Esophagus squamous epithelium (tissue), 5 donors: Measurements from ENCODE around the gene CCDC134. TPM values are rescaled to one million over a fixed set of nuclear protein-coding genes. Genes with fewer than 3 reads are reported as not detected.

Experiments
- DNase-seq: peaks from one replicate; lab custom pipeline; 2025; lab: John Stamatoyannopoulos, UW
- H3K27ac ChIP-seq, 4 donors: fragments of 200-600 bp; sonication (generic); one replicate each; pipeline ENCODE4 v1.5.1; 2016 to 2019; ENCODE audit warnings: mild to moderate bottlenecking in 1 of 4
- H3K27me3 ChIP-seq, 4 donors: fragments of 200-600 bp; sonication (generic); 1 replicate in 3 of 4; 2 replicates in 1 of 4; pipeline versions ENCODE4 v1.5.1 to v1.6.0; 2017 to 2021; ENCODE audit warnings: antibody characterized with exemption in 1 of 4
- H3K36me3 ChIP-seq, 3 donors: fragments of 200-600 bp; sonication (generic); one replicate each; pipeline ENCODE4 v1.5.1; 2016 to 2019
- H3K4me1 ChIP-seq, 3 donors: fragments of 200-600 bp; sonication (generic); one replicate each; pipeline ENCODE4 v1.5.1; 2017 to 2019
- H3K4me3 ChIP-seq, 4 donors: fragments of 200-600 bp; sonication (generic); 1 replicate in 3 of 4; 2 replicates in 1 of 4; pipeline ENCODE4 v1.5.1; 2016 to 2019; ENCODE audit warnings: mild to moderate bottlenecking in 2 of 4, moderate library complexity in 1 of 4
- H3K9me3 ChIP-seq, 3 donors: fragments of 200-600 bp; sonication (generic); one replicate each; pipeline ENCODE4 v1.5.1; 2016 to 2019
- POLR2A ChIP-seq, 4 donors: fragments of 450-650 bp; IDR thresholded peaks; one replicate each; pipeline ENCODE4 v1.6.1; 2017; ENCODE audit warnings: antibody characterized with exemption in 4 of 4, mild to moderate bottlenecking in 4 of 4, moderate library complexity in 3 of 4
- WGBS, 2 donors: methylation state at CpG; one replicate each; pipeline ENCODE4 v1.1.5; 2018; 5-methylcytosine and 5-hydroxymethylcytosine counted together
- intact Hi-C: fragments of 100-400 bp; cut with DNase I; formaldehyde crosslinking; loops from one replicate; pipeline ENCODE4 v1.15.0; 2022
- total RNA-seq, 4 donors: library from RNA; depleted of rRNA; stranded (reverse); fragments of >200 nt; gene quantifications; one replicate each; pipeline ENCODE4 v1.1.0, GENCODE V29; 2016
- TF ChIP-seq, protein P1 (sequence below), 6 experiments: fragments of 450-650 bp in 4 of 6; fragments of 200-600 bp in 2 of 6; sonication (generic) in 2 of 6; IDR thresholded peaks; one replicate each; pipeline ENCODE4 v1.5.1; 2016 to 2019; ENCODE audit warnings: antibody characterized with exemption in 6 of 6, mild to moderate bottlenecking in 4 of 6, moderate library complexity in 4 of 6
- donor health status: DM: yes; HTN: yes; CAD: no.

CCDC134 gene
- total RNA-seq, 4 donors from 2014 or later: 5.1 to 9.0 (median 7.2) TPM

DNA sequence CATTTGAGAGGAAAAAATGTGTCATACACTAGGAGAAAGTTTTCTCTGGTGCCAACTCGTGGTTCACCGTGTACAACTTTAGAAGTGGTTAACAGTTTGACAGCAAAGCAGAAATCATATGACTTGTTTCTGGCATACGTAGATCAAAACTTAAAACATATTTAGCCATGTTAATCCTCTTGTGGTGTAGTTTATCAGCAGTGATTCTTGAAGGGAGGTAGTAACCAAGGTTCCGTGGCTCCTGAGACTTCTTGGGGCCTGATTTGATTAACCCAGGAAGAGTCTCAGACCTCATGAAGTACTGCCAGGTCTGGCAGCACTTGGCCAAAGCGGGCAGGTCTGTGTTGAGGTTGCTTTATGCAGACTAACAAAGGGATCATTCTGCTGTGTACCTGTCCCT, 72.9 kb downstream of the CCDC134 start:
- no peak overlapping the region for H3K27ac ChIP-seq
- TF ChIP-seq, protein P1, sequence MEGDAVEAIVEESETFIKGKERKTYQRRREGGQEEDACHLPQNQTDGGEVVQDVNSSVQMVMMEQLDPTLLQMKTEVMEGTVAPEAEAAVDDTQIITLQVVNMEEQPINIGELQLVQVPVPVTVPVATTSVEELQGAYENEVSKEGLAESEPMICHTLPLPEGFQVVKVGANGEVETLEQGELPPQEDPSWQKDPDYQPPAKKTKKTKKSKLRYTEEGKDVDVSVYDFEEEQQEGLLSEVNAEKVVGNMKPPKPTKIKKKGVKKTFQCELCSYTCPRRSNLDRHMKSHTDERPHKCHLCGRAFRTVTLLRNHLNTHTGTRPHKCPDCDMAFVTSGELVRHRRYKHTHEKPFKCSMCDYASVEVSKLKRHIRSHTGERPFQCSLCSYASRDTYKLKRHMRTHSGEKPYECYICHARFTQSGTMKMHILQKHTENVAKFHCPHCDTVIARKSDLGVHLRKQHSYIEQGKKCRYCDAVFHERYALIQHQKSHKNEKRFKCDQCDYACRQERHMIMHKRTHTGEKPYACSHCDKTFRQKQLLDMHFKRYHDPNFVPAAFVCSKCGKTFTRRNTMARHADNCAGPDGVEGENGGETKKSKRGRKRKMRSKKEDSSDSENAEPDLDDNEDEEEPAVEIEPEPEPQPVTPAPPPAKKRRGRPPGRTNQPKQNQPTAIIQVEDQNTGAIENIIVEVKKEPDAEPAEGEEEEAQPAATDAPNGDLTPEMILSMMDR (IDR thresholded peaks at IDR 0.05): no peak
- TF ChIP-seq POLR2A (IDR thresholded peaks at IDR 0.05): no peak
- H3K36me3 ChIP-seq: peaks cover 50 to 100% (median 82%) of the 10 kb centered on the region in 3 donors
- intact Hi-C loops: no loop called here
- H3K4me3 ChIP-seq: no peak overlapping the region
- H3K4me1 ChIP-seq: no peaks in the 10 kb centered on the region
- no peaks in the 10 kb centered on the region for H3K9me3 ChIP-seq
- WGBS, 2 donors: 60 to 77% methylated on average over 4 to 5 of the region's 5 CpGs
- DNase-seq: no peak
- H3K27me3 ChIP-seq: no peaks in the 10 kb centered on the region

DNA sequence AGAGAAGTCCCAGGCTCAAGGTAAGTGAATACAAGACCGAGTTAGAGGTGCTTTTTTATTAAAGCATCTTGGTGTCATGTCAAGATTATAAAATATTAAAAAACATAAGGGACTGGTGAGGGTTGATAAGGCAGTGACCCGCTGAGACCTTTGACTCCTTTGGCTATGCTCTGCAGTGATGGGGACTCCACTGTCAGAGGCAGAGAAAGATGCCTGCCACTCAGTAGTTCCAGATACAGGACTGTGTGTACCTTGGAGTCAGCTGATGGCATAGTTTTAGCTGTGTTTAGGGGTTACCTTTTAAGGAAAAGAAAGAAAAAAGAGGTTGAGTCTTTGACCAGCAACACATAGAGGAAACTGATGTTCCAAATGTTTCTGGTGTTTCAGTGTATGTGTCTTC, 73.6 kb downstream of the CCDC134 start:
- no peak for DNase-seq
- peaks cover 47 to 100% (median 77%) of the 10 kb centered on the region in 3 donors for H3K36me3 ChIP-seq
- 93 to 95% methylated on average over 2 of the region's 2 CpGs for WGBS, 2 donors
- intact Hi-C loops: no loop called here
- no peaks in the 10 kb centered on the region for H3K9me3 ChIP-seq
- H3K4me1 ChIP-seq: no peaks in the 10 kb centered on the region
- no peak for TF ChIP-seq POLR2A (IDR thresholded peaks at IDR 0.05)
- TF ChIP-seq, protein P1 (IDR thresholded peaks at IDR 0.05): no peak
- H3K27me3 ChIP-seq: no peaks in the 10 kb centered on the region
- no peak overlapping the region for H3K27ac ChIP-seq
- H3K4me3 ChIP-seq: no peak overlapping the region

DNA sequence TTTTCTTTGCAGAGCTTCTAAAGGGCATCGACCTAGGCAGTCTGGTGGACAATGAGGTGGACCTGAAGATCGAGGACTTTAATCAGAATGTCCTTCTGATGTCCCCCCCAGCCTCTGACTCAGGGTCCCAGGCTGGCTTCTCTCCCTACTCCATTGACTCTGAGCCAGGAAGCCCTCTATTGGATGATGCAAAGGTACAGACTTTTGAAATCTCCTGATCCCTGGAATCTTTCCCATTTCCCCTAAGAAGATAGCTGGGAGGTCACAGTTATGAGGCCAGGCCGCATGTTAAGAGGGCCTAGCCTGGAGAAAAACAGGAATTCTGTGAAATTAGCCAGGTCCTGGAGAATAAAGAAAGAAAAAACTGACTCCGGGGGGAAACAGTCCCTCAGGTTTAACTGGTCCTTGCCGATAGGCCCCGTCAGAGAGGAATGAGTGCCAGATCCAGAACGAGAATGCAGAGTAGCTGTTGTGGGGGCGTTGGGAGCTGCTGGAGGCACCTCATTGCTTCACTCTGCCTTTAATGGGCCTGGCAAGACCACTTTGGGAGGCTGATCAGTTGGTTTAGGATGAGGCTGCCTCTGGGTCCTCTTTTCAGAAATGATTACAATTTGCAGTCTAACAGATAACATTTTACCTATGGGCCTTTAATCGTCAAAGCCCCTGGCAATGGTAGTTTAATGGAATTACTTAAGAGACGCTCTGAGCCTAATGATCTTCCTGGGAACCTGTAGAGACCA, 75.2 kb downstream of the CCDC134 start:
- WGBS, 2 donors: 81 to 82% methylated on average over 9 of the region's 10 CpGs
- Histone ChIP-seq H3K9me3 (no peaks in the 10 kb centered on the region), H3K4me1 (no peaks in the 10 kb centered on the region), H3K27me3 (no peaks in the 10 kb centered on the region), H3K4me3 (no peak overlapping the region), H3K36me3 (peaks cover 49 to 100% (median 78%) of the 10 kb centered on the region in 3 donors), H3K27ac (no peak overlapping the region)
- intact Hi-C loops: no loop called here
- no peak for TF ChIP-seq POLR2A (IDR thresholded peaks at IDR 0.05)
- TF ChIP-seq, protein P1 (IDR thresholded peaks at IDR 0.05): no peak
- no peak for DNase-seq

Other genes starting within 250 kb of the CCDC134 start
- gene CSDC2, start 239.7 kb upstream of the CCDC134 start, total RNA-seq: 1 to 10 TPM in 2 of 4 donors, under 1 TPM in 2; 0.19 to 2.7 (median 0.73) TPM
- 10 to 100 TPM; 17.9 to 65.2 (median 49.5) TPM for gene PMM1, start 210.8 kb upstream of the CCDC134 start, total RNA-seq
- 10 to 100 TPM; 22.1 to 34.9 (median 28.4) TPM for gene DESI1, start 179.6 kb upstream of the CCDC134 start, total RNA-seq
- 100 to 1,000 TPM; 161 to 295 (median 222) TPM for gene XRCC6, start 179.4 kb upstream of the CCDC134 start, total RNA-seq
- 100 to 1,000 TPM in 2 of 4 donors, 10 to 100 TPM in 2; 71.0 to 128 (median 106) TPM for gene SNU13, start 111.8 kb upstream of the CCDC134 start, total RNA-seq
- 1 to 10 TPM in 1 of 4 donors, under 1 TPM in 3; 0.09 to 1.3 (median 0.52) TPM for gene MEI1, start 101.2 kb upstream of the CCDC134 start, total RNA-seq
- gene SREBF2, start 32.4 kb downstream of the CCDC134 start, total RNA-seq: 100 to 1,000 TPM in 2 of 4 donors, 10 to 100 TPM in 2; 72.8 to 138 (median 98.6) TPM
- not detected for gene SHISA8, start 114.4 kb downstream of the CCDC134 start, total RNA-seq
- gene TNFRSF13C, start 126.1 kb downstream of the CCDC134 start, total RNA-seq: 1 to 10 TPM in 1 of 4 donors, under 1 TPM in 3; 0.19 to 1.9 (median 0.32) TPM
- 10 to 100 TPM in 2 of 4 donors, 1 to 10 TPM in 2; 6.9 to 12.6 (median 10.5) TPM for gene CENPM, start 146.5 kb downstream of the CCDC134 start, total RNA-seq
- gene SEPTIN3, start 168.8 kb downstream of the CCDC134 start, total RNA-seq: 1 to 10 TPM in 1 of 4 donors, under 1 TPM in 3; 0.04 to 1.1 (median 0.34) TPM
- gene WBP2NL, start 198.1 kb downstream of the CCDC134 start, total RNA-seq: under 1 TPM in 2 of 4 donors, not detected in 2; 0.08 to 0.95 TPM